ENCODE results near the gene SGTA. TPM values are rescaled to one million over a fixed set of nuclear protein-coding genes. Genes with fewer than 3 reads are reported as not detected.
A peak's percentile ranks its signal among the peaks of the same experiment; 100 is the strongest.

The SGTA gene
- total and polyA plus RNA-seq, 8 donors, result 39.2 to 56.9 (median 46.7) TPM

- TF ChIP-seq CTCF (IDR thresholded peaks at IDR 0.05), result no peak
- H3K27ac ChIP-seq, result no peak overlapping the region
- H3K36me3 ChIP-seq, result no peaks in the 10 kb centered on the region
- peaks cover 22 to 93% of the 10 kb centered on the region in 2 donors for H3K27me3 ChIP-seq
- no peak for ATAC-seq
- peaks cover 2 to 11% of the 10 kb centered on the region in 2 donors for H3K4me1 ChIP-seq
- H3K9me3 ChIP-seq, result no peaks in the 10 kb centered on the region
- intact Hi-C loops (cut with DNase I), result no loop called here
- no peak overlapping the region for H3K4me3 ChIP-seq
- DNase-seq, result no peak
These were observed 59.3 kb downstream of the SGTA start for GRCh38 chr19:2723747-2724146.

GRCh38 chr19:2723345-2723715, 59.7 kb downstream of the SGTA start:
- Histone ChIP-seq H3K4me3 (no peak overlapping the region), H3K27me3 (peaks cover 22 to 96% of the 10 kb centered on the region in 2 donors), H3K4me1 (peaks cover 2 to 8% of the 10 kb centered on the region in 2 donors), H3K27ac (no peak overlapping the region), H3K9me3 (no peaks in the 10 kb centered on the region), H3K36me3 (no peaks in the 10 kb centered on the region)
- intact Hi-C loops (cut with DNase I), result no loop called here
- no peak for ATAC-seq
- TF ChIP-seq CTCF (IDR thresholded peaks at IDR 0.05), result no peak
- DNase-seq, result no peak

- Histone ChIP-seq H3K4me1 (peaks cover 2 to 8% of the 10 kb centered on the region in 2 donors), H3K27me3 (peaks cover 22 to 95% of the 10 kb centered on the region in 2 donors), H3K9me3 (no peaks in the 10 kb centered on the region), H3K27ac (no peak overlapping the region), H3K36me3 (no peaks in the 10 kb centered on the region), H3K4me3 (no peak overlapping the region)
- TF ChIP-seq CTCF (IDR thresholded peaks at IDR 0.05), result no peak
- DNase-seq, result peak in 2 of 4 donors; percentile 65 to 85
- ATAC-seq, result peak; percentile 93
- intact Hi-C loops (cut with DNase I), result no loop called here
These were observed 60.3 kb downstream of the SGTA start for GRCh38 chr19:2722541-2723344.

GRCh38 chr19:2721570-2722540, 61.2 kb downstream of the SGTA start:
- H3K27ac ChIP-seq, result no peak overlapping the region
- H3K4me3 ChIP-seq, result peak overlapping the region; percentile 9 to 17
- no peaks in the 10 kb centered on the region for H3K9me3 ChIP-seq
- H3K36me3 ChIP-seq, result no peaks in the 10 kb centered on the region
- no peak for DNase-seq
- no peak for TF ChIP-seq CTCF (IDR thresholded peaks at IDR 0.05)
- H3K4me1 ChIP-seq, result peaks cover 2 to 8% of the 10 kb centered on the region in 2 donors
- intact Hi-C loops (cut with DNase I), result no loop called here
- H3K27me3 ChIP-seq, result peaks cover 22 to 93% of the 10 kb centered on the region in 2 donors
- no peak for ATAC-seq
